GM18519 (cell line): ENCODE measurements around the gene LPAR1.
"Not testable (repeated sequence)": the region's sequence is repeated elsewhere in the genome, so short reads cannot be mapped to it uniquely, and the experiment has no call there.

Source experiments
- ATAC-seq: cut with Tn5 transposase; IDR thresholded peaks from one replicate; pipeline ENCODE4 v1.9.1; 2021; ENCODE audit warnings: mild to moderate bottlenecking, moderate library complexity; ENCODE audit not compliant: unreplicated experiment, low FRiP score

The LPAR1 gene

DNA sequence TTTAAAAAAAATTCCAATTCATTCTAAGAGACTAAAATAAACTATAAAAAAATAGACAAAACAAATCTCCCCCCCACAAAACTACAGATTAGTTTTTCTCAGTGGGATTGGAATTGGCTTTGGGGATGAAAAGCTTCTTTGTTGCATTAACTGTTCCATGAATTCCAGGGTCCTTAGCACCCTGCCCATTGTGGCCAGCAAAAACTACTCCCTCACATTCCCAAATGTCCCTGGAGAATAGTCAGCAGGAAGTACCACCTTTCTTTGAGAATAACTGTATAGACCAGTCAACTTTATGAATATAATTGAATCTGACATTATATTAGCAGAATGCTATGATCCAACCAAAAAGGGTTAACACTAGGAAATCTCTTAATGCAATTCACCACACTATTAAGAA, 147.9 kb downstream of the LPAR1 start:
- ATAC-seq: no peak

DNA sequence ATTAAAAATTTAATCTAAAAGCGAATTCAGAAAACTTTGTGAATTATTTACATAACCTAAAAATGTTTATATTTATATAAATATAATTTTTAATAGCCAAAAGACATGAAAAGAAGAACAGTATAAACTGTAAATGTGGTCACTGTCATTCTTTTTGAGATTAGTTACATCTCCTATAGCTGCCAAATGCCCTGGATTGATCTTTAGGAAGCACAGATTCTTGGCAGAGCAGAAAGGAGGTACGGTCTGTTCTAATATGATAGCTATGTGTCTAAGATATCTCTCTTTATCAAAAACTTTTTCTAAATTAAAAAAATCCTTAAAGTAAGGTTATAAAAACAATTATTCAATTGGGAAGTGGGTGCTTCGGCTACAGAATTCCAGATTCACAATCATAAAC, 151.0 kb downstream of the LPAR1 start:
- ATAC-seq: no peak

DNA sequence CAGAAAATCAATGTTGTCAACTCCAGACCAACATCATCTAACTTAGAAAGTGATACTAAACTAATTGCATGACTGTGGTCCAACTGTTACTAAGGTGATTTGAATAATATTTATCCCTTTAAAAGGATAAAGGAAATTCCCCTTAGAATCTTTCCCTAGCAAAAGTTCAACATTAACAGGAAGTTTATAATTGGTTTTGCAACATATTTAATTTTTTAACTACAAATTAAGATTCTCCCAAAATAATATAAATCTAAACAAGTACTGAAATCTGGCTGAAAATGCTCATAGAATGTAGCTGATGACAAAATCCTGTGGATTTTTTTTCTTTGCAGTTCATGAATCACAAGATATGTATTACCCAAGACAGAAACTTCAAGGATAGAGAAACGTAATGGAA, 151.4 kb downstream of the LPAR1 start:
- no peak for ATAC-seq

DNA sequence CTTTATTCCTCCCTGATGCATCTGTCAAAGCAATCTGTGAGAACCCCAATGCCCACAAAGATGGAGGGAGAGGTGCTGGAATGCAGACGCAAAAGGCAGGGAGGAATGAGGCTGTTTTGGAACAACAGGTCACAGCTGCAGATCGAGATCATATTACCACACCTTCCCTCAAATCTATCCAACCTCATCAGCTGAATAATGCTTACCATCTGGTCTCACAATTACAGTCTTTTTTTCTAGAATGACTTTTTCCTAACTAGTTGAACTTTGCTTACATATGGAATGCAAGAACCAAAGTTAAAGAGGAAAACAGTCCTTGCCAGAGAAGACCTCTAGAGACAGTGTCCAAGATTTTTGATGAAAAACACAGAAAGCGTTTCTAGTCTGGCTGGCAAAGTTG, 158.1 kb downstream of the LPAR1 start:
- no peak for ATAC-seq

DNA sequence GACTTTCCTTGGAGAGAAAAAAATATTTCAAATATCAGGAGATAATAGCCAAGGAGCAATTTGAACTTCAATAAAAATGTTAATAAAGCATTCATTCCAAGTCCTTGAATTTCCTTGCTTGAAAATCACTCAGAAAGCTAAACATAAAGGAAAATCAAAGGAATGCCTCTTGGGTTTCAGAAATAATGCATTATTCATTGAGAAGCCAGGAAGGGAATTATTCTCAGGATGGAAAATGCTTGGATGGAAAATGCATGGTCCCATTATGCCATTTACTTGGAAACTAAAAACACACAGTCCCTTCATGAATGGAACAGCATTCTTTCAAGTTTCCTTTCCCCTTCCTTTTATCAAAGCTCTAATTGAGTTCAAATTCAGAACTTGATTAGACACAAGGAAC, 160.9 kb downstream of the LPAR1 start:
- ATAC-seq: no peak

DNA sequence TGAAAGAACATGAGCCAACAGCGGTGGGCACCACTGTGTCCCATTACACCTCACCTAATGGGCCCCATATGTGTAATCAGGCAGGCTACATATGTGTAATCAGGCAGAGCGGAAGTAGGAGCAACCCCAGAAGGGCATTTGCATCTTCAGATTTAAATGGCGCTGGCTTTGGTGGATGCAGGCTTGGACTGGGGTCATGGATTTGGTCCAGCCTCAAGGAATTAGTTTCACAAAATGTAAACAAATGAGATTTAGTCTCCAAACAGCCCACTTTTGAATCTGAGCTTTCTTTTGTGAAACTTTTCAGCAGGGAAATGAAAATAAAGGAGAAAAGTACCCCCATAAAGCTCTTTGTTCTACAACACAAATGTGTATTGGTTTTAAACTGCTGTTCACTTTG, 161.3 kb downstream of the LPAR1 start:
- ATAC-seq: no peak

DNA sequence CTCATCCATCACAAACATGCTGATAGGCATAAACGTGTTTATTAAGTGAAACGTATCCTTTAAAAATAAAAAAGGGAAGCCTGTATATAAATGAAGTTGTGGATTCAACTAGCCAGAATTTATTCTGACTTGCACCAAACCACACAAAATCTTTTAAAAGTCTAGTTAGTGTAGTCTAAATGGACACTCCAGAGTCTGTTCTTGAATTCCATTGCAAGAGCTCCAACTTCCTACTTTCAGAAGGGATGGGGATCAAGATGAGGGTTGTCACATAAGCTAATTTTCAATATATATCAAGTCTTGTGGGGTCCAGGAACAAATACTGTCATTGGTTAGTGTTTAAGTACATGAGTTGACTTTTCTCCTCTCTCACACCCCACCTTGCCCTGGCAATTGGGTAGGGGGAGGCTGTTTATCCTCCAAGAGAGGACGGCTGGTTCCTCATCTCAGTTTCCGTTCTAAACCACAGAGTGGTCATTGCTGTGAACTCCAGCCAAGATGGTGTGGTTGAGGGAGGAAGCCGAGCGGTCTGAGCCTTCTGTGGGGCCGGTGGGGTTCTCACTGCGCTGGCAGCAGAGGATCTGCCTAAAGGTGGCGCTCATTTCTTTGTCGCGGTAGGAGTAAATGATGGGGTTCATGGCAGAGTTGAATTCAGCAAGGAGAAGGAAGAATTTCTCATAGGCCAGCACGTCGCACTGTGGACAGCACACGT, 163.2 kb downstream of the LPAR1 start:
- peak; percentile 63 for ATAC-seq

DNA sequence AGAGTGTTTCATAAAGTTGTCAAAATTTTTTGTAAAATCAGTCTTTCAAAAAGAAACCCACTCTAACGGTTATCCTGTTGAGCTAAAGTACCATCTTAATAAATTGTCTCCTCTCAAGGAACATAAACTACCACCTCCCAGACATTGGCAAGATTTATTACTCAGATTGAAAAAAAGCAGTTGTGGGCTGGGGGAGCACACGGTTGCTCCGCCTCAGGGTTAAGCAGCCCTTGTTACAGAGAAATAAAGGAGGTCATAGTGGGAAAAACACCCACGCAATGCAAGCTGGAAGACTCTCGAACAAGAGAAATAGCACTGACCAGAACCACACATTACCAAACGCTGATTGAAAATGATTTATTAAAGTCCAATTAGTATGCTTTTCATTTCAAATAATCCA, 165.3 kb downstream of the LPAR1 start:
- ATAC-seq: no peak

DNA sequence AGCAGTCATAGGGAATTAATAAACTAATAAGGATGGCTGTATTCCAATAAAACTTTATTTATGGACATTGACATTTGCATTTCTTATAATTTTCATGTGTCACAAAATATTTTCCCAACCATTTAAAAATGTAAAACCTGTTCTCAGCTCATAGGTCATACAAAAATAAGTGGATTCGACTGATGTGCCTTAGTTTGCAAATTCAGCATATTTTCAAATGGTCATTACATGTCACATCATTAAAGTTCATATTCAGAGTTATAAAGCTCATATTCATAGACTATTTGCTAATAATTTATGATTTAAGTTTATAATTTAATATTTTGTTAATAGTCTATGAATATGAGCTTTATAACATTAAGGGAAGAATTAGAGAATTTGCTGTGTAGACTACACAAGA, 166.5 kb downstream of the LPAR1 start:
- no peak for ATAC-seq

DNA sequence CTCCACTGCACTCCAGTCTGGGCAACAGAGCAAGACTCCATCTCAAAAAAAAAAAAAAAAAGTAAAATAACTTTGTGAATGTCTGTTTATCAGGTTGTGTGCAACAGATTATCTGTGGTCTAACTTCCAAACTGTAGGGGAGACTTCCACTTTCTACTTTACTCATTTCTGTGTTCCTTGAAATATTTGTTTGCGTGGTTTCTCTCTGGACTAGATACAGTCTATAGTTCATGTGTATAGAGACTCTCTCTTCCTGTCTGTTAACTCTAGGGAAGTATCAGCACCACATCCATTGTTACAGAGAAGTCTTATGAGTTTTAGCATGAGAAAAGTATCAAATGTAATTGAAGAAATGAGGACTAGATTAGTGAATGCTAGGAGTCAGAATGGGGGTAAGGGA, 168.3 kb downstream of the LPAR1 start:
- ATAC-seq: no peak

DNA sequence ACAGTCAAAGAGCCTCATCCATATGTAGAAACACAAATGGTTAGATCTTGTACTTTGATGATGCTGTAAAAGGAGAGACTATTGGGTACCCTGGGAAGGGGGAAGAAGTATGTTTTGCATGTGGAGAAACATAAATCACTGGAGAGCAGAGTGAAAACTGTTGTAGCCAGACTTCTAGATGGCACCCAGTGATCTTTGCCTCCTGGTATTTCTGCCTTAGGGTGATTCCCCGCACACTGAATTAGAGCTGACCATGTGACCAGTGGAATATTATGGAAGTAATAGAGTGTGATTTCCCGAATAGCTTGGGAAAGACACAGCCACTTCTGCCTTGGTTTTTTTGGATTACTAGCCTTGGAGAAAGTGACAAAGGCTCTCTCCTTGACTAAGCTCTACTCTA, 174.3 kb downstream of the LPAR1 start:
- ATAC-seq: no peak

DNA sequence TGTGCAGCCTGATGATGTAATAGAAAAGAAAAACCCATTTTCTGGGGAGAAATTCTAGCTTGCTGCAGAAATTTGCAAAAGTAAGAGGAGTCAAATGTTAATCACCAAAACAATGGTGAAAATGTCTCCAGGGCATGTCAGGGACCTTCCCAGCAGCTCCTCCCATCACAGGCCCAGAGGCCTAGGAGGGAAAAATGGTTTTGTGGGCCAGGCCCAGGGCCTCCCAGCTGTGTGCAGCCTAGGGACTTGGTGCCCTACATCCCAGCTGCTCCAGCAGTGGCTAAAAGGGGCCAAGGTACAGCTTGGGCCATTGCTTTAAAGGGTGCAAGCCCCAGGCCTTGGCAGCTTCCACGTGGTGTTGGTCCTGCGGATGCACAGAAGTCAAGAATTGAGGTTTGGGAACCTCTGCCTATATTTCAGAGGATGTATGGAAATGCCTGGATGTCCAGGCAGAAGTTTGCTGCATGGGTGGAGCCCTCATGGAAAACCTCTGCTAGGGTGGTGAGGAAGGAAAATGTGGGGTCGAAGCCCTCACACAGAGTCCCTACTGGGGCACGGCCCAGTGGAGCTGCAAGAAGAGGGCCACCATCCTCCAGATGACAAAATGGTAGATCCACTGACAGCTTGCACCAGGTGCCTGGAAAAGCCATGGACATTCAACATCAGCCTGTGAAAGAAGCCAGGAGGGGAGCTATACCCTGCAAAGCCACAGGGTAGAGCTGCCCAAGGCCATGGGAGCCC, 176.7 kb downstream of the LPAR1 start:
- ATAC-seq: not testable (repeated sequence)

DNA sequence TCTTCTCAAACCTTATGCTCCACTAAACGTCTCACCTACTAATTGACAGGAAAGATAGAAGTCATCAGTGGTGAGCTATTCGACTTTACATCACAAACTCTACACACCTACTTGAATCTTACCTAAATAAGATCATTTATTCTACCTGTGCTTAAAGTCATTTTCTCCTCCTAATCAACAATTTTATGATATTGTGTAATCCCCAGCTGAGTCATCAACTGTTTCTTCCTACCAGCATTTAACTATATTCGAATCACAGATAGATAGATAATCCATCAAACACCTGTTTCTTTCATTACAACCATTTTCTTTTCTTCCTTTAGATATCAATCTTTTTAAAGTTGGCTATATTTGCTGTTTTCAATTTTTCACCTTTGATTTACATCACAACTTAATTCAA, 181.5 kb downstream of the LPAR1 start:
- ATAC-seq: no peak

DNA sequence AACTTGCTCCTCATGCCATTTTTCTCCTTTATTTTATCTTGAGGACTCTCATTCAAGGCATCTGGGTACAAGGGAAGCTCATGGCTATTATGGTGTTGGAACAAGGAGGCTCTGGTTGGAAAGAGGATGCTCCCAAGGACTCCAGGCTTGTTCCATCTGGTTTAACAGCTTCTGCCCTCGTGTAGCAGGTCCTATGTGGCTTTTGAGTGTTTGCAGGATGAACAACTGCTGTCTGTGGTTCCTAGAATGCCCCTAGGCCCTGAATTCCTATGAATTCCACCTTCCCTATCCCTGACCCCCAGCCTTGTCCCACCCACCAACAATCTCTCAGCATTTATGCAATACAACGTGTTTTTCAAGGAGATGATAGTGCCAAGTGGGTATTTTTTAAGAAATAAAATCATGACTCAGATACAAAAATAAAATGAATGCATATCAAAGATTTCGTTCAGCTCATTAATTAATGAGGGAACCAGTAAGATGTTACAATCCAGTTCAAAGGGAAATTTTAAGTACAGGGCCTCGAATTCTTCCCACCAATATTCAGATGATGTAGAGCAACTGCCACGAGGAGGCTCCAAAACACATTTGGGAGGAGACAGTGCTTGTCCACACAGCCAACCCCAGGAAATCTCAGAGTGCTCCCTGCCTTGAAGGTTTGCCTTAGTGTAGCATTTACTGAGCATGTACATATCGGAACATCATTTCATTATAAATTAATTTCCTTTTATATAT, 187.7 kb downstream of the LPAR1 start:
- no peak for ATAC-seq

DNA sequence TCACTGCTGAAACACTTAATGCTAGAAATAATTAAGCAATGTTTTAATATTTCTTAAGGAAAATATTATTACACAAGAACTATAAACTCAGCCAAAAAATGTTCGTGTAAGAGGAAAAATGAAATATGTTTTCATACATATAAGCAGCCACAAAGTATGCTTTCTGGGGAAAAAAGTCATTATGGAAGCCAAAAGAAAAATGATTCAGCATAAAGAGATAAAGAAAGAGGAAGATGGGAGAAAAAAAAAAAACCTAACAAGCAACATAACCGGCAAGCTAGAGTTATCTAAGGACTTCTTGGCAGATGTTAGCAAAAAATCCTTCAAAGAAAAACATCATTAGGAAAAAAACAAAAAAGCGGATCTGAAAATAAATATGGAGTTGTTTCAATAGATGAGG, 190.6 kb downstream of the LPAR1 start:
- ATAC-seq: no peak

DNA sequence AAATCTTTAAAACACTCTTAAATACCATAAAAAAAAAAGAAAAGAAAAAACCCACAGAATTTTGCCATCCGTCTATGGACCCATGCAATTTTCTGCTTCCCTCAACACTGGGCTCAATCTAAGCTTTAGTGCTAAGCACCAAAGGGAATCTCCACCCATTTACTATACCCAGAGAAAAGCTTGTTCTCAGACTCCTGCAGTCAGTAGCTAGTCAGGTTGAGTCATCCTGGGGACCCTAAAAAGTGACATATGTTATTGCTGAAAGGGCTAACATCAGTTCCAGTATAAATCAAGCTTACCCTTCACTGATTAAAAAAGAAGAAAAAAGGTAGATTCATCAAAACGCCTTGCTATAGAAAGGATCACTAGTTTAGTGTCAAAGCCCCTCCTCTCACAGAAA, 192.1 kb downstream of the LPAR1 start:
- no peak for ATAC-seq

DNA sequence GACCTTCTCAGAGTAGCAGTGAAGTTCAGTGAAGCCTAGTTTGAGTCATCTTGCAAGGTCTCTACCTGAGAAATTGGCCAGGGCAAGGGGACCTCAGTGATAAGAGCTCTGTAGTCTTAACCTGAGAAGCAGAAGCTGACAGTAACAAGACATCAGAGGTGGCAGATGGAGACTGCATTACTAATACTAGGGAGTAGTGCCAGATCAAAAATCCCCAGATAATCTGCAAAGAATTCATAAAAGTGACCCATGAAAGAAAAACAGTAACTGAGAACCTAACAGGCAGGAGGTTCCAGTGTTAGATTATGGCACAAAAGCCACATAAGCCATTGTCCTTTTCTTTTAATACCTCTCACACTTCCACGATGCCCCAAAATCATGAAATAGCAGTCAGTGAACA, 194.1 kb downstream of the LPAR1 start:
- ATAC-seq: no peak

DNA sequence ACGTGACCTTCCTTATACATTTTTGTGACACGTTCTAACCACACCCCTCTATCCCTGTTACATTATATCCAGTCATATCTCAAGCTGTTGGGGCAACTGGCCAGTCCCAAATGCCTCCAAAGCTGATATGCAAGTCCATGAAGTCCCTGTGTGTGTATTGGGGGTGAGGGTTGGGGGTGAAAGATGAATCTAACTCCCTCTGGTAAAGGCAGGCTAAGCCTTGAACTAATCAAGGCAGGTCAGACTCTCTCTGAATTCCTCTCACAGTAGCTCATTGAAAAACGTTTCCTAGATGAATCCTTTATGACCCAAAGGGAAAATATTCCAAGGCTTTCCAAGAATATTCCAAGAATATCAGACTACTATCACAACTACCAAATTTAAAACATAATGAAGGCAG, 195.3 kb downstream of the LPAR1 start:
- no peak for ATAC-seq

DNA sequence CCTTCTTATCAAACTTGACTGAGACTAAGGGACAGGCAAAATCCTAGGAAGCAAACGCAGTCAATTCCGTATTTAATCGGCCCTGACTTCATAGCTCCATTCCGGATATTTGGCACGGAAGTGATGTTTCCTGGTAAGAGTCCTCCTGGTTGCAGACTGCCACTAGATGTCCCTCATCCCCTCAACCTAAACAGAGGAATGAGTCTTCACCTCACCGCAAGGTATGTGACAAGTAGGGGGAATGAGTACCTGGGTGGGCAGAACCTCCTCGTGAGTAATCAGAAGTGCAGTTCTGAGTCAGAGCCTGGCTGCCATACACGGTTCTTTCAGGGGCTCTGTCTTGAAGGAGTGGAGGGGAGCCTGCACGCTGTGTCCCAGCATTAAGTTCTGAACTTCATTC, 196.1 kb downstream of the LPAR1 start:
- no peak for ATAC-seq

DNA sequence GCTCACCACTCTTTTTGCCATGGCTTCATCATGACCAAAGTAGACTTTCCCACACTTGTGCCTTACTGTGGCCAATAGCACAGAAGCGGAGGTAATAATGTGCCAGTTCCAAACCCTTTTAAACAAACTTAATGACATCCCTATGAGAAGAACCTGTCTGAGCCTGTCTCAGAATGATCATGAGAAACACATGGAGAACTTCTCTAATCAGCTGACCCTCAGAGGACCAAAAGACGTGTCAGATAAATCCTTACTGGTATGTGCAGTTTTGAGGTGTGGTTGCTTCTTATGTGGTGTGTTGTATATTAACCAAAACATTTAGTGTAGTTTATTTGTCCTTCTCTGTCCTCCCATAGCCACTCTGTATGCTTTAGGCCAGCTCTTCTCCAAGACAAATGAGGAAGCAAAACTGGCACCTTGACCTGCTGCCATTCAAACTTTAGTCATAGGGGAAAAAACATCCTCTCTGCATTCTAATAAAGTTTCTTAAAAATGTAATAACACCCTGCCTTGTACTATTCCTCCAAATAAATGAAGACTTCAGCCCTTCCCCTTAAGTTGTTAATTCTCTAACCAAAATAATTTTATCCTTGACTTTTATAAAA, 200.8 kb downstream of the LPAR1 start:
- no peak for ATAC-seq

DNA sequence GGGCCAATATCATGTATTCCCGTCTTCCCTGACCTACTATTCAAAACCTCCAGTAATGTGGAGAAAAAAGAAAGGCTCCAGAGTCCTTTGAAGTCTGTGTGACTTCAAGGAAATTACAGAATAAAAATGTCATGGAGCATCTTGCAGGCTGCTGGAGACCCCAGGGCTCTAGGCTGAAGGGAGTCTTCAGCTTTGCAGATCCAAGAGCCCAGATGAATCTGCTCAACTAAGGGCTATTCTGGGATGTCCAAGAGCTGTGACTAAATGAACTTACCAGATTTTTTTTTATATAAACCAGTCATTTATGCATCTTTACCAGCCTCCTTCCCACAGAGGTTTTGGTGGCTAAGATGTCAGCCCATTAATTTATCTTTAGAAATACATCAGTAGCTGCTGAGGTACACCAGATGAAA, 202.4 kb downstream of the LPAR1 start:
- no peak for ATAC-seq
